GM13977 (cell line): ENCODE measurements around the gene CACNA1S.

Experiments used
- DNase-seq: peaks from one replicate; pipeline ENCODE4 v3.0.0; 2012; ENCODE audit warnings: low spot score
- CTCF ChIP-seq: IDR thresholded peaks from 2 replicates; pipeline ENCODE4 v1.5.1; 2012; ENCODE audit warnings: mild to moderate bottlenecking, control low read depth; ENCODE audit not compliant: insufficient read depth; ENCODE audit errors: extremely low read depth, missing control alignments
- in situ Hi-C: fragments of 300-500 bp; cut with MboI; formaldehyde crosslinking; loops from one replicate; pipeline ENCODE4 v1.12.0; 2022; ENCODE audit warnings: low sequenced_read_pairs, low pct_unique_long_range_greater_than_20kb, mixed read lengths, inconsistent platforms; ENCODE audit not compliant: unreplicated experiment

CACNA1S gene

GRCh38 chr1:201034671-201035070 lies 77.6 kb downstream of the CACNA1S start:
- in situ Hi-C loops: no loop called here
- no peak for DNase-seq
- TF ChIP-seq CTCF: no peak

- no peak for DNase-seq
- no peak for TF ChIP-seq CTCF
- in situ Hi-C loops: no loop called here
Observed at GRCh38 chr1:201032408-201032807, 79.8 kb downstream of the CACNA1S start.

GRCh38 chr1:201028461-201028889 lies 83.8 kb downstream of the CACNA1S start:
- in situ Hi-C loops: no loop called here
- TF ChIP-seq CTCF: no peak
- DNase-seq: no peak

GRCh38 chr1:201026836-201027235 lies 85.4 kb downstream of the CACNA1S start:
- in situ Hi-C loops: no loop called here
- TF ChIP-seq CTCF: no peak
- DNase-seq: no peak

GRCh38 chr1:201026234-201026633 lies 86.0 kb downstream of the CACNA1S start:
- no peak for DNase-seq
- TF ChIP-seq CTCF: no peak

GRCh38 chr1:201025571-201026002 lies 86.6 kb downstream of the CACNA1S start:
- TF ChIP-seq CTCF: peak; percentile 40
- DNase-seq: peak; percentile 56
- in situ Hi-C loops: no loop called here

More at GRCh38 chr1:201026234-201026633, 86.0 kb downstream of the CACNA1S start:
- in situ Hi-C loops: no loop called here

GRCh38 chr1:201024625-201024998 lies 87.6 kb downstream of the CACNA1S start:
- no peak for DNase-seq
- in situ Hi-C loops: no loop called here
- no peak for TF ChIP-seq CTCF
